ENCODE measurements around the gene KATNIP. TPM values are rescaled to one million over a fixed set of nuclear protein-coding genes. Genes with fewer than 3 reads are reported as not detected.

KATNIP gene
- total RNA-seq, 1 experiment from 2014 or later: 21.5 TPM

DNA sequence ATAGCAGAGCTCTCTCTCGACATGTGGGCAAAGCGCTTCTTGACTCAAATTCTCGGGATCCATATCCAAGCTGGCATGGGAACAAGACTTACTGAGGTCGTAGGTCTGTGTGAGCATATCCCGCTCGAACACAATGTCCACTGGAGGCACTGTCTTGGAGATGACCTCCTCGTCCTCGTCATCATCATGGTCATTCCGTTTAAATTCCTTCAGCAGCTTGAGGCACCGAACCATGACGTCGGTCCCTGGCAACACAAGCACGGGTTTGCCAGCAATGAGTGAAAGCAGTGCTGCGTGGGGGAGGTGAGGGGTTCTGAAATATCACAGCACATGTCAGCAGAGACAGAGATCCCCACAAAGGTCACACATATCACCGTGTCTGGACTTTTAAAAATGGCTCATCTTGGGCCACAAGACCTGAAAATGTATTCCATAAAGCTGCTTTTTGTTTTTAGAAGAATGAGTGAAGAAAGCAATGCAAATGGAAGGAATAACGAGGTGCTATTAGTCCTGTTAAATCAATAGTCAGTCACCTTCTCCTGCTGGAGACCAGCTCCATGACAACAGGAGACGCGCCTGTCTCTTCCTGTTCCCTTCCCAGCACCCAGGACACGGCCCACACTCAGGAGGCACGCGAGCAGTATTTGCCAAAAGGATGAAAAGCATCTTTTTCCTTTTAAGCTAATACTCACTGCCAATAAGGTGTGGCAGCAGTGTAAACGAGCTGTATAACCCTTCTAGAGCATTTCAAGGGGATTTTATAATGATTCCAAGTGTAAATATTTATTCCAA lies 38.1 kb upstream of the KATNIP start:
- Mint-ChIP-seq H3K4me3 (ENCODE audit: unreplicated experiment) (no peak overlapping the region), H3K4me1 (ENCODE audit: low read depth, unreplicated experiment) (no peaks in the 10 kb centered on the region), H3K36me3 (ENCODE audit: insufficient read depth, unreplicated experiment) (peaks cover 65% of the 10 kb centered on the region), H3K27ac (ENCODE audit: unreplicated experiment) (no peak overlapping the region), H3K9me3 (ENCODE audit: unreplicated experiment) (no peaks in the 10 kb centered on the region), H3K27me3 (ENCODE audit: insufficient read depth, unreplicated experiment) (no peaks in the 10 kb centered on the region)
- CTCF ChIA-PET: no interaction called here
- intact Hi-C loops (cut with micrococcal nuclease; ENCODE audit: unreplicated experiment): no loop called here
- POLR2A ChIA-PET: no interaction called here
- H3K36me3 ChIP-seq (ENCODE audit: control insufficient read depth, insufficient read depth, low read length): peaks cover 2% of the 10 kb centered on the region
- H3K4me1 ChIP-seq: no peaks in the 10 kb centered on the region
- H3K4me3 ChIP-seq (ENCODE audit: low read depth, low read length): no peak overlapping the region
- no peak for DNase-seq
- H3K27me3 ChIP-seq (replicated peaks; ENCODE audit: control insufficient read depth, insufficient read depth, low read length): no peaks in the 10 kb centered on the region
- no peaks in the 10 kb centered on the region for H3K9me3 ChIP-seq
- no TSS peak for BruUV-seq (replicated peaks)
- TF ChIP-seq, protein P1, sequence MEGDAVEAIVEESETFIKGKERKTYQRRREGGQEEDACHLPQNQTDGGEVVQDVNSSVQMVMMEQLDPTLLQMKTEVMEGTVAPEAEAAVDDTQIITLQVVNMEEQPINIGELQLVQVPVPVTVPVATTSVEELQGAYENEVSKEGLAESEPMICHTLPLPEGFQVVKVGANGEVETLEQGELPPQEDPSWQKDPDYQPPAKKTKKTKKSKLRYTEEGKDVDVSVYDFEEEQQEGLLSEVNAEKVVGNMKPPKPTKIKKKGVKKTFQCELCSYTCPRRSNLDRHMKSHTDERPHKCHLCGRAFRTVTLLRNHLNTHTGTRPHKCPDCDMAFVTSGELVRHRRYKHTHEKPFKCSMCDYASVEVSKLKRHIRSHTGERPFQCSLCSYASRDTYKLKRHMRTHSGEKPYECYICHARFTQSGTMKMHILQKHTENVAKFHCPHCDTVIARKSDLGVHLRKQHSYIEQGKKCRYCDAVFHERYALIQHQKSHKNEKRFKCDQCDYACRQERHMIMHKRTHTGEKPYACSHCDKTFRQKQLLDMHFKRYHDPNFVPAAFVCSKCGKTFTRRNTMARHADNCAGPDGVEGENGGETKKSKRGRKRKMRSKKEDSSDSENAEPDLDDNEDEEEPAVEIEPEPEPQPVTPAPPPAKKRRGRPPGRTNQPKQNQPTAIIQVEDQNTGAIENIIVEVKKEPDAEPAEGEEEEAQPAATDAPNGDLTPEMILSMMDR (IDR thresholded peaks at IDR 0.05; ENCODE audit: insufficient read depth in 1 of 2, low read depth in 1 of 2, low read length in 1 of 2, severe bottlenecking in 1 of 2, unreplicated experiment in 1 of 2): no peak

DNA sequence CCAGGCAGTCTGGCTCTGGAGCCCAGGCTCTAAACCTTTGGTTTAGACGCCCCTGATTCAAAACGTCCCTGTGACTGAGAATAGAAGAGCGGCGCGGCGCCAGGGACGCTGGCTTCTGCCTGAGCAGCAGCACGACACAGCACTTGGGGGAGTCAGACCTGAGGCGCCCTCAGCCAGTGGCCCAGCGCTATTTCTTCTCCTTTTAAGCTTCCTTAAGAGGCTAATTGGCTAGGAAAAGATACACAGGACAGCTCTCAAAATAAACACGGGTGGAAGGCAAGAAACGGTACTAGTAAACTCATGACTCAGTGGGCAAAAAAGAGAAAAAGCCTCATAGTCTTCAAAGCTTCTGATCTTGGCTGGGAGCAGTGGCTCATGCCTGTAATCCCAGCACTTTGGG lies 35.1 kb upstream of the KATNIP start:
- ChIA-PET CTCF (no interaction called here), POLR2A (no interaction called here)
- Mint-ChIP-seq H3K4me1 (ENCODE audit: low read depth, unreplicated experiment) (no peaks in the 10 kb centered on the region), H3K9me3 (ENCODE audit: unreplicated experiment) (no peaks in the 10 kb centered on the region), H3K27ac (ENCODE audit: unreplicated experiment) (no peak overlapping the region), H3K36me3 (ENCODE audit: insufficient read depth, unreplicated experiment) (peaks cover 46% of the 10 kb centered on the region), H3K27me3 (ENCODE audit: insufficient read depth, unreplicated experiment) (no peaks in the 10 kb centered on the region), H3K4me3 (ENCODE audit: unreplicated experiment) (no peak overlapping the region)
- intact Hi-C loops (cut with micrococcal nuclease; ENCODE audit: unreplicated experiment): no loop called here
- no peaks in the 10 kb centered on the region for H3K4me1 ChIP-seq
- no peaks in the 10 kb centered on the region for H3K27me3 ChIP-seq (replicated peaks; ENCODE audit: control insufficient read depth, insufficient read depth, low read length)
- no peak overlapping the region for H3K4me3 ChIP-seq (ENCODE audit: low read depth, low read length)
- peaks cover 2% of the 10 kb centered on the region for H3K36me3 ChIP-seq (ENCODE audit: control insufficient read depth, insufficient read depth, low read length)
- no TSS peak for BruUV-seq (replicated peaks)
- DNase-seq: no peak
- no peaks in the 10 kb centered on the region for H3K9me3 ChIP-seq
- TF ChIP-seq, protein P1 (IDR thresholded peaks at IDR 0.05; ENCODE audit: insufficient read depth in 1 of 2, low read depth in 1 of 2, low read length in 1 of 2, severe bottlenecking in 1 of 2, unreplicated experiment in 1 of 2): no peak

DNA sequence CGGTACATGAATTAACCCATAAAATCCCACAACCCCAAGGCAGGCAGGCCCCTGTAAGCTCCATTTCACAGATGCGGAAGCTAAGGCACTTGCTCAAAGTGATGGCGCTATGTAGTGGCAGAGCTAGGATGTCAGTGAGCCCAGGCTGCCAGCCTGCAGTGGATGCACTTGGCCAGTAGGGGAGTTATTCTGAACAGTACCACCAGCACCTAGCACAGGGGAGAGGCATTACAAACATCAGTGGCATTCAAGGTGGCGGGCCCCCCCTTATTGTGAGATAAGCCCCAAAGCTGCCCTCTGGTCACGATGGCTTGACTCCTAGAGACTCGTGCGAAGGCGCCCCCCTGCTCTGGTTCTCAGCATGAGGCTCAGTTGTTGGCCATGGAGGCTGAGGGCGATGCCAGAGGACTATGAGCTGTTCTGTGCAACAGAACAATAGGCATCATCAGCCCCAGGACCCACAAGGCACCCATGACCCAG lies 34.0 kb upstream of the KATNIP start:
- H3K9me3 ChIP-seq: no peaks in the 10 kb centered on the region
- Mint-ChIP-seq H3K4me1 (ENCODE audit: low read depth, unreplicated experiment) (no peaks in the 10 kb centered on the region), H3K4me3 (ENCODE audit: unreplicated experiment) (no peak overlapping the region), H3K36me3 (ENCODE audit: insufficient read depth, unreplicated experiment) (peaks cover 38% of the 10 kb centered on the region), H3K9me3 (ENCODE audit: unreplicated experiment) (no peaks in the 10 kb centered on the region), H3K27ac (ENCODE audit: unreplicated experiment) (no peak overlapping the region), H3K27me3 (ENCODE audit: insufficient read depth, unreplicated experiment) (no peaks in the 10 kb centered on the region)
- ChIA-PET CTCF (interaction anchor here (0.7 to 1.3 kb wide), 2 partner anchors 10 to 214 kb away, joined by 4 to 6 read pairs; no protein-coding TSS in a partner anchor), POLR2A (no interaction called here)
- no peaks in the 10 kb centered on the region for H3K27me3 ChIP-seq (replicated peaks; ENCODE audit: control insufficient read depth, insufficient read depth, low read length)
- peak in 1 of 2 experiments; percentile 15 for DNase-seq
- no peak overlapping the region for H3K4me3 ChIP-seq (ENCODE audit: low read depth, low read length)
- peaks cover 2% of the 10 kb centered on the region for H3K36me3 ChIP-seq (ENCODE audit: control insufficient read depth, insufficient read depth, low read length)
- no TSS peak for BruUV-seq (replicated peaks)
- intact Hi-C loops (cut with micrococcal nuclease; ENCODE audit: unreplicated experiment): no loop called here
- no peaks in the 10 kb centered on the region for H3K4me1 ChIP-seq
- TF ChIP-seq, protein P1 (IDR thresholded peaks at IDR 0.05; ENCODE audit: insufficient read depth in 1 of 2, low read depth in 1 of 2, low read length in 1 of 2, severe bottlenecking in 1 of 2, unreplicated experiment in 1 of 2): peak; percentile 47 to 57

Data from Caco-2 (cell line).